Choroid plexus epithelial cell (primary cell): ENCODE data around the gene TRPC4AP.

Source experiments
- DNase-seq: peaks from one replicate; pipeline ENCODE4 v3.0.0-alpha.2; 2010; ENCODE audit warnings: low read depth
- H3K4me3 ChIP-seq: 2 replicates; pipeline ENCODE4 v1.5.1; 2011; ENCODE audit warnings: low read depth, mild to moderate bottlenecking, control low read depth, low read length, moderate library complexity
- TF ChIP-seq, protein P1 (sequence below): conservative IDR thresholded peaks from 2 replicates; pipeline ENCODE4 v1.5.1; 2011; ENCODE audit warnings: low read depth, mild to moderate bottlenecking, control low read depth, inconsistent platforms, low read length, moderate library complexity

TRPC4AP gene

GRCh38 chr20:35021831-35022230 is 70.8 kb downstream of the TRPC4AP start:
- TF ChIP-seq, protein P1, sequence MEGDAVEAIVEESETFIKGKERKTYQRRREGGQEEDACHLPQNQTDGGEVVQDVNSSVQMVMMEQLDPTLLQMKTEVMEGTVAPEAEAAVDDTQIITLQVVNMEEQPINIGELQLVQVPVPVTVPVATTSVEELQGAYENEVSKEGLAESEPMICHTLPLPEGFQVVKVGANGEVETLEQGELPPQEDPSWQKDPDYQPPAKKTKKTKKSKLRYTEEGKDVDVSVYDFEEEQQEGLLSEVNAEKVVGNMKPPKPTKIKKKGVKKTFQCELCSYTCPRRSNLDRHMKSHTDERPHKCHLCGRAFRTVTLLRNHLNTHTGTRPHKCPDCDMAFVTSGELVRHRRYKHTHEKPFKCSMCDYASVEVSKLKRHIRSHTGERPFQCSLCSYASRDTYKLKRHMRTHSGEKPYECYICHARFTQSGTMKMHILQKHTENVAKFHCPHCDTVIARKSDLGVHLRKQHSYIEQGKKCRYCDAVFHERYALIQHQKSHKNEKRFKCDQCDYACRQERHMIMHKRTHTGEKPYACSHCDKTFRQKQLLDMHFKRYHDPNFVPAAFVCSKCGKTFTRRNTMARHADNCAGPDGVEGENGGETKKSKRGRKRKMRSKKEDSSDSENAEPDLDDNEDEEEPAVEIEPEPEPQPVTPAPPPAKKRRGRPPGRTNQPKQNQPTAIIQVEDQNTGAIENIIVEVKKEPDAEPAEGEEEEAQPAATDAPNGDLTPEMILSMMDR = no peak

GRCh38 chr20:35021063-35021462 is 71.5 kb downstream of the TRPC4AP start:
- H3K4me3 ChIP-seq = no peak overlapping the region
- TF ChIP-seq, protein P1 = no peak
- DNase-seq = no peak

More at GRCh38 chr20:35021831-35022230, 70.8 kb downstream of the TRPC4AP start:
- no peak for DNase-seq
- H3K4me3 ChIP-seq = no peak overlapping the region

DNA sequence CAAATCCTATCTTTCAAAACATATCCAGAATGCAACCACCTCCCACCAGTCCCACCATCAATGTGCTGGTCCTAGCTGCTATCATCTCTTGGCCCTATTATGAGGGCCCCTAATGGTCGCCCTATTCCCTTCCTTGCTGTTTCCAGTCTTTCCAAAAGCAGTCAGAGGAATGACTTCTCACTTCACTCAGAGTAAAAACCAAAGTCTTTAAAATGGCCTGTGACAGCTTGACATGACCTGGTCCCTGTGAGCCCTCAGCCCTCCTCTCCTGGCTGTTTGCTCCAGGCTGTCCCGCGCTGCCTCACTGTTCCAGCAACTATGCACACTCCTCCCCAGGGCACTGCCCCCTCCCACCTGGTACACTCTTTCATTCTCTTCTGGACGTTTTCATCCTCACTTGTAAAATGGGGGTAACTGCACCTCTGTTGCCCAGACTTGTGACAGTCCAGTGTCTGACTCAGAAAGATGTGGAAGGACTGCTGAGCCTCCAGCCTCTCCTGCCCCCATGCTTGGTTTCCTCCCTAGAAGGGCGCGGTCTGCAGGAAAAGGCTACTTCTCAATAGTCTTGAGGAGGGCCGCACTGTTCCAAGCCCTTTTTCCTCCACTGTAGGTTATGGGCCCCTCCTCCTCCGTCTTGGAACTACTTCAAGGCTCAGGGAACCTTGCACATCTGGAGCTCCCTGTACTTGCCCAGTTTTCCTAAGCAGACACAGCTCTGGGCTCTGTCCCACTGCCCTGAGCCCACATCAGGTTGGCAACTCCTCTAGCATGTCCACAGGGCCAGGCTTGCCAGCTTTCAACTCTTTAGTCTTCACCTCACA is 72.3 kb downstream of the TRPC4AP start:
- no peak for DNase-seq
- H3K4me3 ChIP-seq = no peak overlapping the region
- TF ChIP-seq, protein P1 = no peak

DNA sequence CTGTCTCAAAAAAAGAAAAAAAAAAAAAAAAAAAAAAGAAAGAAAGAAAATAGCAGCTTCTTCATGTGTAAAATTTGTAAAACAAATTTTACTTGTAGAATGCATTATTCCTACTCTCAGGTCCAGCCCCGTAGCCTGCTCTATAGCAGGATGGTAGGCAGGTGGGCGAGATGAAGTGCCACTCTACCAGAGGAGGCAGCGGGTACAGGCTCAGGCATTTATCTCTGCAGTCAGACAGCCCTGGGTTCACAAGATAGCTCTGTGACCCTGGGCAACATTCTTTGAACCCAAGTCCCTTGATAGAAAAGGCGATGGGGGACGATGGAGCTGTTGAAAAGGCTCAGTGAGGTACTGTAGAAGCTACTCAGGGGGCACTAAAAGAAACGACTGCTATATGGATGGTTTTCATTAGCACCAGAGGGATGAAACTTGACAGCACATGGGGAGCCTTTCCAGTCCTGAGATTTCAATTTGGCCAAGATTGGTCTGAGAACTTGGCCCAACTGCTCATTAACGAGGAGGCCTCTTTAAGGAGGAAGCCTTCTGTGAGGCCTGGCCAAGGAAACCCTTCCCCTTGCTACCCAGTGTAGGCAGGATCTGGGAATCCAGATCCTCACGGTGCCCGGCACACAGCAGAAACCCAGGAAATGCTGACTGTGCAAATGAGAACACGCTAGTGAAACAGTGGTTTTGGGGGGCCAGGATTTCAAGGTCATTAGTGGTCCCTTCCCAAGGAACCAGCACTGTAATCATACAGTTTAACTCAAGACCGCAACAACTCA is 73.8 kb downstream of the TRPC4AP start:
- H3K4me3 ChIP-seq = no peak overlapping the region
- TF ChIP-seq, protein P1 = no peak
- no peak for DNase-seq

GRCh38 chr20:35017099-35017835 is 75.3 kb downstream of the TRPC4AP start:
- DNase-seq = no peak
- H3K4me3 ChIP-seq = no peak overlapping the region
- TF ChIP-seq, protein P1 = no peak

GRCh38 chr20:35015863-35016193 is 76.8 kb downstream of the TRPC4AP start:
- no peak for DNase-seq
- TF ChIP-seq, protein P1 = no peak
- no peak overlapping the region for H3K4me3 ChIP-seq
